Lower lobe of right lung (tissue), 2 donors: ENCODE results near the gene GLI3. TPM values are rescaled to one million over a fixed set of nuclear protein-coding genes. Genes with fewer than 3 reads are reported as not detected.

ENCODE experiments used
- ATAC-seq, 2 donors: fragments of 200-7000 bp; cut with Tn5 transposase; one replicate each; pipeline ENCODE4 v1.9.1; 2020 to 2022; ENCODE audit warnings: mild to moderate bottlenecking in 2 of 2, moderate library complexity in 2 of 2
- DNase-seq: peaks from one replicate; pipeline ENCODE4 v3.0.0-alpha.2; 2020
- H3K27ac ChIP-seq: fragments of 200-600 bp; one replicate; pipeline ENCODE4 v1.8.0; 2022
- H3K27me3 ChIP-seq: fragments of 200-600 bp; one replicate; pipeline ENCODE4 v1.8.0; 2022; ENCODE audit warnings: low read depth
- H3K36me3 ChIP-seq: fragments of 200-600 bp; one replicate; pipeline ENCODE4 v1.8.0; 2022; ENCODE audit warnings: mild to moderate bottlenecking
- H3K4me1 ChIP-seq: fragments of 200-600 bp; one replicate; pipeline ENCODE4 v1.8.0; 2022
- H3K4me3 ChIP-seq: fragments of 200-600 bp; one replicate; pipeline ENCODE4 v1.8.0; 2022; ENCODE audit warnings: mild to moderate bottlenecking
- H3K9me3 ChIP-seq: fragments of 200-600 bp; one replicate; pipeline ENCODE4 v1.8.0; 2022
- intact Hi-C: fragments of 100-400 bp; cut with DNase I; formaldehyde crosslinking; loops from one replicate; pipeline ENCODE4 v1.11.0; 2022
- total RNA-seq: library from RNA; stranded (reverse); fragmentation: NEBNext Ultra II Directional; extraction: Animal tissue kit (Norgen Biotek cat#: 25700); gene quantifications from one replicate; pipeline ENCODE4 v1.2.1, GENCODE V29; 2021
- TF ChIP-seq, protein P1 (sequence below): fragments of 200-600 bp; IDR thresholded peaks from one replicate; pipeline ENCODE4 v1.8.0; 2022; ENCODE audit warnings: antibody characterized with exemption, mild to moderate bottlenecking
- donor health status: DM: no; HTN: yes; CAD: no; lungs with severe emphysema.

The GLI3 gene
- total RNA-seq, 1 donor from 2014 or later: 20.7 TPM

DNA sequence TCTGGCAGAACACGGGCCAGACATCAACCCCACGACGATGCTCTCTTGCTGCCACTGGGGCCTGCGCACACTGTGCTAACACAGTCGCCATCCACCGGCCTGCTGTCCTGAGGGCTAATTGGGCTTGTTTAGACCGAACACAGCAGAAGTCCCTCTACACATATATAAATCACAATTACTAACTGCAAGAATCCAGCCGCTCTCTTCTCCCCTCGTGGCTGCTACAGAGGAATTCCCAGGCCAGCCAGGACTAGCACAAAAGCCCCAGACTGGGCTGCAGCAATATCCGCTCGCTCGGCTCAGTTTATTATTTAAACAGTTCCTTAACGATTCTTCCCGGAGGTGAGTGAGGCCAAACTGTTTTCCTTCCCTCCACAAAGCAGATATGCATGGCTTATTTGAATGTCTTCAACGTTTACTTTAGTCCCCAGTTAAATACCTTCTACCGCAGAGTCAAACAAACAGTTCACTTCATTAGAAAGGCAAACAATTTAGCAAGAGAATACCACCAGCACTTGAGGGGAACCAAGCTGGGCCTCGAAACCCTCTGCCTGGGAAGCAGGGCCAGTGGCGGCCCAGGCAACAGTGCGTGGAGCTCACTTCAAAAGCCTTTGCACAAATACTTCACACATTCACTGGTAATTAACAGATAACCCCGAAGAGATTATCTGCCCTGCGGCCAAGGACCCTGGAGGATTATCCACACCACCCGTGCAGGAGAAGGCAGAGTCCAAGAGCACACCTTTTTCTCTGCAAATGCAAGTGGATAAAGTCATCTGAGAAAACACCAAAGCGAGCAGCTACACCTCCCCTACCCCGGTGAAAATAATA lies 145.3 kb downstream of the GLI3 start:
- no peaks in the 10 kb centered on the region for H3K27me3 ChIP-seq
- ATAC-seq (peak; percentile 83 to 90), DNase-seq (no peak)
- peak overlapping the region; percentile 56 for H3K27ac ChIP-seq
- intact Hi-C loops: no loop called here
- no peaks in the 10 kb centered on the region for H3K9me3 ChIP-seq
- TF ChIP-seq, protein P1, sequence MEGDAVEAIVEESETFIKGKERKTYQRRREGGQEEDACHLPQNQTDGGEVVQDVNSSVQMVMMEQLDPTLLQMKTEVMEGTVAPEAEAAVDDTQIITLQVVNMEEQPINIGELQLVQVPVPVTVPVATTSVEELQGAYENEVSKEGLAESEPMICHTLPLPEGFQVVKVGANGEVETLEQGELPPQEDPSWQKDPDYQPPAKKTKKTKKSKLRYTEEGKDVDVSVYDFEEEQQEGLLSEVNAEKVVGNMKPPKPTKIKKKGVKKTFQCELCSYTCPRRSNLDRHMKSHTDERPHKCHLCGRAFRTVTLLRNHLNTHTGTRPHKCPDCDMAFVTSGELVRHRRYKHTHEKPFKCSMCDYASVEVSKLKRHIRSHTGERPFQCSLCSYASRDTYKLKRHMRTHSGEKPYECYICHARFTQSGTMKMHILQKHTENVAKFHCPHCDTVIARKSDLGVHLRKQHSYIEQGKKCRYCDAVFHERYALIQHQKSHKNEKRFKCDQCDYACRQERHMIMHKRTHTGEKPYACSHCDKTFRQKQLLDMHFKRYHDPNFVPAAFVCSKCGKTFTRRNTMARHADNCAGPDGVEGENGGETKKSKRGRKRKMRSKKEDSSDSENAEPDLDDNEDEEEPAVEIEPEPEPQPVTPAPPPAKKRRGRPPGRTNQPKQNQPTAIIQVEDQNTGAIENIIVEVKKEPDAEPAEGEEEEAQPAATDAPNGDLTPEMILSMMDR: no peak
- no peaks in the 10 kb centered on the region for H3K36me3 ChIP-seq
- H3K4me3 ChIP-seq: no peak overlapping the region
- H3K4me1 ChIP-seq: peaks cover 37% of the 10 kb centered on the region

DNA sequence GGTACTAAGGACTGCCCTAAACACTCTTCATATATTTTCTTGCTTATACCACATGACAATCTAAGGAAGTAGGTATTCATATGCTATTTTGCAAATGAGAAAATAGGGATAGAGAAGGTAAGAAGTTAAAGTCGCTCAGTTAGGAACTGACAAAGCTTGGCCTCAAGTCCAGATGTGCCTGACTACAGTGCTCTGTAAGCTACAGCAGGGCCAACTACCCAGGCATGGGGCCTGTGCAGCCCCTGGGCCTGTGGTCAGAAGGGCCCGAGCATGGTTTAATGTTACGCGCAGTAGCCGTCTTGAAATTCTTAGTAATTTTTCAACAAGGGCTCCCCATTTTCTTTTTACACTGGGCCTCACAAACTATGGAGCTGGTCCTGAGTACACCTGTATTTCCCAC lies 146.2 kb downstream of the GLI3 start:
- Histone ChIP-seq H3K27me3 (no peaks in the 10 kb centered on the region), H3K27ac (peak overlapping the region; percentile 56), H3K36me3 (no peaks in the 10 kb centered on the region), H3K4me3 (no peak overlapping the region), H3K9me3 (no peaks in the 10 kb centered on the region), H3K4me1 (peaks cover 28% of the 10 kb centered on the region)
- DNase-seq (no peak), ATAC-seq (no peak)
- intact Hi-C loops: no loop called here
- TF ChIP-seq, protein P1: no peak

DNA sequence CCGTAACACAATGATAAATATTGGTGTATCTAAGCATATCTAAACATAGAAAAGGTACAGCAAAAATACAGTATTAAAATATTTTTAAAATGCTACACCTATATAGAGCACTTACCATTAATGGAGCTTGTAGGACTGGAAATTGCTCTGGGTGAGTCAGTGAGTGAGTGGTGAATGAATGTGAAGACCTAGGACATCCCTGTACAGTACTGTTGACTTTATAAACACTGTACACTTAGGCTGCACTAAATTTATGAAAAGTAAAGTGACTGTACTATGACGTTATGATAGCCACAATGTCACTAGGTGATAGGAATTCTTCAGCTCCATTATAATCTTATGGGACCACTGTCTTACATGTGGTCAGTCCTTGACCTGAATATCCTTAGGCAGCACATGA lies 147.0 kb downstream of the GLI3 start:
- DNase-seq: no peak
- Histone ChIP-seq H3K4me3 (no peak overlapping the region), H3K9me3 (no peaks in the 10 kb centered on the region), H3K27ac (no peak overlapping the region), H3K27me3 (no peaks in the 10 kb centered on the region), H3K4me1 (peaks cover 25% of the 10 kb centered on the region), H3K36me3 (no peaks in the 10 kb centered on the region)
- no peak for ATAC-seq
- intact Hi-C loops: no loop called here
- TF ChIP-seq, protein P1: no peak

DNA sequence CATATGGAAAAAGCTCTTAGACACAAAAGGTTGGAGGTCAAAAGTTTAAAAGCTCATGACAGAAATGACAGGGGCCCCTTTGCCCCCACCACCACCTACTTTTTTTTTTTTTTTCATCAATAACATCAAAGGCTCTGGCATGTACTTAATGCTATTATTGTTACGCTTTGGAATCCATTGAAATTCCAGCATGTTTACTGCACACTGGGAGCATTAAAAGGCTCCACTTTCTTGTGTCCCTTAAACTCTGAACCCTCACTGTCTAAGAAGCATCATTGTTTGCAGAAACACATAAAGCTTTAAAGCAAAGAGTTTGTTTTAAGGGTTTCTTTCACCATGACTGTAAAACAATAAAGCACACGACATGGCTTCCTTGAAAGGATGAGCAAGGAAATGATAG lies 149.4 kb downstream of the GLI3 start:
- Histone ChIP-seq H3K36me3 (no peaks in the 10 kb centered on the region), H3K27ac (no peak overlapping the region), H3K4me1 (peaks cover 24% of the 10 kb centered on the region), H3K27me3 (no peaks in the 10 kb centered on the region), H3K9me3 (no peaks in the 10 kb centered on the region), H3K4me3 (no peak overlapping the region)
- DNase-seq (no peak), ATAC-seq (no peak)
- intact Hi-C loops: no loop called here
- TF ChIP-seq, protein P1: no peak

DNA sequence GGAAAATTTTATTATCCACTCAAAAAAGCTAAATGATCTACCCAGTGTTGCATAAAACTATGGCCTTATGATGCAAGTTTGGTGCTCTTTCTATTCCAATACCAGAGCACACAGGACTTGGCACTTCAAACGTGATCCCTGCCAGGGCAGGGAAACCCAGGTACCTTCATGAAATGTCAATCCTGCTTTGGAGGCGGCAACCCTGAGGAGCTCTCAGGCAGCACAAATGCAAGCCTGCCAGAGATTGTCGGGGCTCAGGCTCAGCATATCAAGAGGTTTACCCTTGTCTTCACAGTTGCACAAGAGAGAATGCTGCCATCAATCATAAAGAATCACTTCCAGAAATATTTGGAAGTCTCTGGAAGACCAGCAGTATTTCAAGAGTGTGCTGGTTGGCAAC lies 151.5 kb downstream of the GLI3 start:
- Histone ChIP-seq H3K27me3 (no peaks in the 10 kb centered on the region), H3K36me3 (no peaks in the 10 kb centered on the region), H3K4me3 (no peak overlapping the region), H3K9me3 (no peaks in the 10 kb centered on the region), H3K27ac (no peak overlapping the region), H3K4me1 (peaks cover 12% of the 10 kb centered on the region)
- intact Hi-C loops: no loop called here
- ATAC-seq (peak; percentile 38 to 39), DNase-seq (no peak)
- TF ChIP-seq, protein P1: no peak
